Stimulated activated CD4-positive, alpha-beta T cell treated with anti-CD3 and anti-CD28 coated beads, Interleukin-4, amount 100 ng/mL, for 48 hours (primary cell): ENCODE measurements around the gene ZNF775.

Source experiments
- DNase-seq, 2 donors: peaks; one replicate each; pipeline ENCODE4 v3.0.0-alpha.2; 2020; ENCODE audit warnings: low read depth in 2 of 2

The ZNF775 gene

DNA sequence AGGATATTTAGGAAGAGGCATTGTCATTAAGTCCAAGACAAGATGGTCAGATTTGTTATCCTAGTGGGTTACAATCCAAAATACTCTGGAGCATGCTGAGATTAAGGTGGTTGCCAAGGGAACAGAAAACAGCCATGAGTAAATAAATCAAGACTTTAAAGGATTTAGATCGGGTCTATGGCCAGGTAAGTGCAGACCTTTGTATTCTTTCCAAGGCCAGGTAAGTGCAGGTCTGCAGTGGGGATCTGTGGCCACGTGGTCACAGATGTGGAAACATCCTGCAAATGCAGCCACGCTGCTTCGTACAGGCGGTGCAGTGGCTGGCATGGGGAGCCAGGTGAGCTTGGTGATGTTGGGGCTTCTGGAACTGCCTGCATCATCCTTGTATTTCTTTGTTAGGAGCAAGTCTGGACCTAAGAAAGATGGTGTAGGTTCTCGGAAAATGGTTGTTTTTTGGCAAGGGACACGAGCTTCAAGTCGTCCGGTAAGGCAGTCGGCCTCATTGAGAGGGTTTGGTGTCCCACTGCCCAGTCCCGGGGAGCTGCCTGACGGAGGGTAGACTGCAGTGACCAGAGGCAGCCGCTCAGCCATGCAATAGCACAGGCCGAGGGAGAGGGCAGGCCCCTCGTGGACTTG, 21.8 kb downstream of the ZNF775 start:
- no peak for DNase-seq

DNA sequence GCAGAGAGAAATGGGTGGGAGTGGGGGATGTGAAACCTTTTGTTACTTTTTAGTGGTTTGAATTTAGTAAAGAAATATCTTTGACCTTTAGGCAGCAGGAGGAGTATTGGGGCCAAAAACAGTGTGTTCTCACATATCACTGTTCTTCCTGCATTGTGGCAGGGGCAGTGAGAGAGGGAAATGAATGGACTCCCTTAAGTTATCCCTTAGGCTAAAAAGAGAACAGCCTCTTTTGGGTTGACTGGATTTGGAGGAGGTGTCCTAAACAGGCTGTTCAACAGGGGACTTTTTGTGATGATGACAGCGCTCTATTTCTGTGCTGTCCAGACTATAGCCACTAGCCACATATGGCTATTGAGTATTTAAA, 22.3 kb downstream of the ZNF775 start:
- no peak for DNase-seq

DNA sequence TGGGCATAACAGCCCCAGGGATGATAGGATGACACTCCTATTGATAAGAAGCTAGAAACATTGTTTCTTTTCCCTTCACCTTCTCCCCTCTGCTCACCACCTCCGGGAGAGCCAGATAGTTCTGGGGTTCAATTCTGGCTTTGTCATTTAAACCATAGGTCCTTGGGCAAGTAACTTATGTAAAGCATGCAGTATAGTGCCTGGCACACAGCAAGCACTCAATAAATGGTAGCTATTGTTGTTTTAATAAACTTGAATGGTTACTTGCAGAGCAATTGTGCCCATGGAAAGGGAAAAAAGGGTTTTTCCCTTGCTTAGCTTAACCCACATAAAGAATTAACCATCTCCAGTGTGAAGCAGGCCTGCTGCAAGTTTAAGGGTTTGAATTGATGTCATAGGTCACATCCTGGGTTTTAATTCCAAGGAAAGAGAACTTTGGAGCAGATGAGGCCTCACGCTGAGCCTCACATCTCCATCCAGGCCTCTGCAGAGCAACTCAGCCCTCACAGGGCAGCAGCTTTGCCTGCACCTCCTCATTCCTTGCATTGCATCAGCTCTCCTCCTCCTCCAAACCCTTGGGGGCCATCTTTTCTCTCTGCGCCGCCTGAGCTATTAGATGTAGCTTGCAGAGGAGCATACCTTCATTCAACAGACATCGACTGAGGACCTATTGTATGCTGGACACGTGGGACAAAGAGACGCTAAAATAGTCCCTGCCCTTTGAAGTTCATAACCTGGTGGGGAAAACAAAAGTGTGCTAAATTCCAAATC, 22.9 kb downstream of the ZNF775 start:
- no peak for DNase-seq

DNA sequence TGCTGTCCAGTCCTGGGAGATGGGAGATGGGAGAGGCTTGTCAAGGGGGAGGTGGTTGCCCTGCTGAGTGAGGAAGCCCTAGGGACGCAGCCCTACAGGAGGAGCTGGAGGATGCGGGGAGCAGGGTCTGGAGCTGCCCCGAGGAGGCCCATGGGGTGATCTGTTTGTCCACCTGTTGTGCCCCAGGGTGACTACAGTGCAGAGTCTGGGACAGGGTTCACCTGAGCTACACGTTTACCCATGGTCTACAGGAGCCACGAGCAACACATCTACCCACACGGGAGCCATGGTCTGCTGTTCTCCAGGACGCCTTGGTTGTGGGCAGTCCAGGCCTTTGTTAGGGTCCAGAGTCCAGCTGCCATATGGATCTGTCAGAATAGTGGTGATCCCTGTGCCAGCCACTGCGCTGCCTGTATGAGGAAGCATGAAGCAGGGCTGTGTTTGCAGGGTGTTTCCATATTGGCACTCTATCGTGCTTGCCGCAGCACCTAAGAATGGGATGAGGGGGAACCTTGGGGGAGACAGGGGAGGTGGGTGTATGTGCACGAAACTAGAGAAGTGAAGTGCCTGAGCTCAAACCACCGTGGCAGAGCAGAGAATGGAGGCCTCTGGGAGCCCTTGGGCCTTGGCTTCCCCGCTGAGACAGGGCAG, 23.7 kb downstream of the ZNF775 start:
- no peak for DNase-seq

DNA sequence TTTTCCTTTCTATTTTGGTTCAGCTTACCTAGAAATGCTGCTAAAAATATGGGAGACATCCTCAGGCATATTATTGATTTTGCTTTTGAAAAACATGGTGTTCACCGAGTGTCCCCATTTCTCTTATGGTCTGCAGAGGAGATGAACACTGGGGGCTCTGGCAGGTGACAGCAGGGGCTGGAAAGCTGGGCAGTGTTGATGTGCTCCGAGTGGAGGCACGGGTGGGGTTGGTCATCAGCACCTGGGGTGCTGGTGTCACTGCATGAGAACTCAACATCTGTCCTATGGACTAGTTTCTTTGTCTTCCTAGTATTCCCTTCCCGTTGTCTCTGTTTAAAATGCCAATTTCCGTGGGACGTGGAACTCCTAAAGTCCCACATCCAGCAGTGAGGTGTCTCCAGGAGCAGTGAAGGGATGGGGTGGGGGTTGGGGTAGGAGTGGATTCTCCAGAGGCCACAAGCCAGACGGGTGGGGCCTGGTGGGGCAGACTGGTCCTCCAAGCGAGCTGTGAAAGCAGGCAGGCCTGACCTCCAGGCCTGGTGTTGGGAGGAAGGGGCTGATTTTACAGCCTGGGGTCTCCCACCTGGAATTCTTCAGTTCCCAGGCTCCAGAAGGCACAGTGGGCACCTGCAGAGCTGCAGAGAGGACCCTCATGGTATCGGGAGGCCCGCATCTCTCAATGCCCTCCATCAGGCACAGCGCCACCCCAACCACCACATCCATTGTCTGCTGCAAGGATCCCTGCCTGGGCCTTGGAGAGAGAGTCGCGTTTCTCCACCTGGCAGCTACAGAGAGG, 24.4 kb downstream of the ZNF775 start:
- no peak for DNase-seq

DNA sequence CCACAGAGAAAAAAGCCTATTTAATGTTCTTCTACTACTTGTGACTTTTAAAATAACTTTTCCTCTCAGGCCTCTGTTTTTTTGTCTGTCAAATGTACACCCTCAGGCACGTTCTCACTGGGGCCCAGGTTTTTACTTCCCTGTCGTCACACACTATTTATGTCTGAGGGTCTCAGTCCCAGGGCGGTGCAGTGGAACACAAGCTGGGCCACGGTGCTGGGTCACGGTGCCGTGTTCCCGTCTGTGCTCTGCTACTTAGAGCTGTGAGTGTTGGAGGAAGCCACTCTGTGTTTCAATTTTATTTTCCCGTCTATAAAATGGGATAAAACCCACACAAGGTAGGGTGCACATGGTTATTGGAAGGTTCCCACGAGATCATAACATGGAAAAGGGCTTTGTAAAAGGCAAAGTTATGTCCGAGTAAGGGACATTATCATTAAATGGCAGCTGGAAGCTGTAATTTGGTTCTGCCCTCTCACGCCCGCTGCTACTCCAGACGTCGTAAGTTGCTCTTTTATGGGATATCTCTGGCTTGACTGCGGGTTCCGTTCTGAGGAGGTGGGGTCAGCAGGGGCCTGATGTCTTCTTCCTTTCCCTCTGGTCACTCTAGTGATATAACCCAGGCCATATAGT, 25.2 kb downstream of the ZNF775 start:
- no peak for DNase-seq

DNA sequence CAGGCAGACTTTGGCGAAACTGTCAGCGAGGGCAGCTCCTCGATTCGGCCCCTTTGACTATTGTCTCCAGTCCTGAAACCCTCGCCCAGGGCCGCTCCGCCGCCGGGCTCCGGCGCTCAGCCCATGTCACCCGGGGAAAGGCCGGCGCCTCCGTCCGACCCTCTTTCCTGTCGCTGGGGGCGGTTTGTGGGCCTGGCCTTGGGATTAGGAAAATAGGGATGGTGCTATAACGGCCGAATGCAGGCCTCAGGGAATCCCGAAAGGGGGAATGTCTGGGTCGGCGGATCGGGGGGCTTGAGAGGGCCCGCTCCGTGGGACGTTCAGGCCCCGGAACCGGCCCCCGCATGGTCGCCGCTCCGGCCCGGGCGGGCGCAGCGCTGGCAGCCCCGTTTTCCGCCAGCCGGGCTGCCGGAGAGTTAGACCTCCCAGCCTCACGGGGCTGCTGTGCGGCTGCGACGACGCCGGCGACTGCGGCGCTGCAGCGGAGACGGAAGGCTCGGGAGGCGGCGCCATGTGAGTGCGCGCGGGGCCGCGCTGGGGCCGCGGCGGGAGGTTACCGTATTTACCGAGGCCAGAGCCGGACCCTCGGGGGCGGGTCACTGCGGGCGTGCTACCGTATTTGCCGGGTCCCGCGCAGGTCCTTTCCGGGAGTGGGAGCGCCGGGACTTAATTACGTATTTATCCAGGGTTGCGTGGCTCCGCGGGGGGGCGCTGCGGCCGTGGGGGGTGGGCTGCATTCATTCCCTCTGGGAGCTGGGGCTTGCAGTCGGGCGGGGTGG, 25.9 kb downstream of the ZNF775 start:
- DNase-seq = peak; percentile 65 to 72

DNA sequence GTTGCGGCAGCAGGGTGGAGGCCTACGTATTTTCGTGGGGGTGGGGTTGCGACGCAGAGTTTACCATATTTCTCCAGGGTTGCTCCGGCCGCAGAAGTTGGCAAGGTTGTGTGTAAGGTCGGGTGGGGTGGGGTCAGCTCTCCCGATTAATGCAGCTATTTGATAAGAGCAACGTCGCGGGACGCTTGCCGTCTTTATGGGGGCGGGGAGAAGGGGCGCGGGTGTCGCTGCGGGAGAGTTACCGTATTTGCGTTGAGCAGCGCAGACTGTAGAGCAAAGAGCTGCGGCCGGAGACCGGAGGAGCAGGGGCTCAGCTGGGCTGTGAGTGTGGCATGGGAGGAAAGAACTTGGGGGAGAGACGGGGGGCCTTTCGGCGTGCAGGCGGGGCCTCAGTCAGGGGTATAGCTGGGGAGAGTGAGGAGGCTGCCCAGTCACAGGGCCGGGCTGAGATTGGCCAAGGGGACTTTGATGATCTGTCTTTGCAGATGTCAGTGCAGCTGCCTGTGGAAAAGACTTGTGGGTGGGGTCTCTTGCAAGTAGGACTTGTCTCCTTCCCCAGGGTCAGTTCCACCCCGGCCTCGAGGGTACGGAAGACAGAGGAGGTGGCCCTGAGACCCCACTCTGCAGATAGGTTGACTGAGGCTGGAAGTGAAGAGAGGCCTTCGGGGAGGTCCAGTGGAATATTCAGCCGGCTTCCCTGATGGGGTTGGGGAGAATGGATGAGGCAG, 26.6 kb downstream of the ZNF775 start:
- peak; percentile 23 to 24 for DNase-seq

DNA sequence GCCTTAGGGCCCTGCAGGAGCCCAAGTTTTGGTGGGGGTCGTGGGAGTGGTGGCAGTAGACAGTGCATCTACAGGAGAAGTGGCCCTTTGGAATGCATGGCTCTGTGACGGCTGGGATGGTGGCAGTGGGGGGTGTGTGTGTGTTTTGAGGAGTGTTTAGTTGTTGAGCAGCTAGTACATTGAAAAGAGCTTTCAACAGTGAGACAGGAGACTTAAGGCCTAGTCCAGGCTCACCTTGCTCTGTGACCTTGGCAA, 27.1 kb downstream of the ZNF775 start:
- DNase-seq = no peak

DNA sequence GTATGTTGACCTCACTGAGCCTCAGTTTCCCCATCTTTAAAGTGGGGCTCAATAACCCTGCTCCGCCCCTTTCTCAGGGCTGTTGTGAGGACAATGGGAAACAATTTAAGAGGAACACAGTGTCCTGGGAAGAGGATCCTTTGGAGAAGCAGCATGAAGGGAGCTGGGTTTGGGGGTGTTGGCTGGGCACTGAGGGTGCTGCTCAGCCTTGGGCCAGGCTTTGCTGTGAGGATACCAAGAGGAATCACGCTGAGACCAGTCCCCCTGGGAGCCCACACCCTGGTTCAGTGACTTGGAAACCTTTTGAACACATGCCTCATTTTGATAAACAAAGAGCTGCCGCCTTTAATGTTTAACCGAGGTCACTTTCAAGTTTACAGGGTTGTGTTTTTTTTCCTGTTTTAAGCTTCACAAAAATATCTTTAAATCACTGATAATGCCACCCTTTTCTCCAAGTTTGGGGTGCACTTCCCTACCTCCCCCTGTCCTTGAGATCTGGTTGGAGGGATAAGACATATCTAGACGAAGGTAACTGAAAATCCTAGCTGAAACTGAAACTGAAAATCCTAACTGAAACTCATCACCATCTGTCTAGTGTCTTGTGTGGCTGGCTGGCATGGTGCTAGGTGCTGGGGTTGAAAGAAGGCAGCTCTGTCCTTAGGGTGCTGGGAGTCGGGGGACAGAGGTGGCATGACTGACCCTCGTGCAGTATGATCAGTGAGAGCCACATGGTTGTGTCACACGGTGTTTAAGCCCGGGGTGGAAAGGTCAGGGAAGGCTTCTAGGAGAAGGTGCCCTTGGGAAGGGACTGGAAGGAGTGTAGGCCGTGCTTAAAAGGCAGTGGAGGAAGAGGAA, 27.7 kb downstream of the ZNF775 start:
- DNase-seq = peak; percentile 22 to 34

DNA sequence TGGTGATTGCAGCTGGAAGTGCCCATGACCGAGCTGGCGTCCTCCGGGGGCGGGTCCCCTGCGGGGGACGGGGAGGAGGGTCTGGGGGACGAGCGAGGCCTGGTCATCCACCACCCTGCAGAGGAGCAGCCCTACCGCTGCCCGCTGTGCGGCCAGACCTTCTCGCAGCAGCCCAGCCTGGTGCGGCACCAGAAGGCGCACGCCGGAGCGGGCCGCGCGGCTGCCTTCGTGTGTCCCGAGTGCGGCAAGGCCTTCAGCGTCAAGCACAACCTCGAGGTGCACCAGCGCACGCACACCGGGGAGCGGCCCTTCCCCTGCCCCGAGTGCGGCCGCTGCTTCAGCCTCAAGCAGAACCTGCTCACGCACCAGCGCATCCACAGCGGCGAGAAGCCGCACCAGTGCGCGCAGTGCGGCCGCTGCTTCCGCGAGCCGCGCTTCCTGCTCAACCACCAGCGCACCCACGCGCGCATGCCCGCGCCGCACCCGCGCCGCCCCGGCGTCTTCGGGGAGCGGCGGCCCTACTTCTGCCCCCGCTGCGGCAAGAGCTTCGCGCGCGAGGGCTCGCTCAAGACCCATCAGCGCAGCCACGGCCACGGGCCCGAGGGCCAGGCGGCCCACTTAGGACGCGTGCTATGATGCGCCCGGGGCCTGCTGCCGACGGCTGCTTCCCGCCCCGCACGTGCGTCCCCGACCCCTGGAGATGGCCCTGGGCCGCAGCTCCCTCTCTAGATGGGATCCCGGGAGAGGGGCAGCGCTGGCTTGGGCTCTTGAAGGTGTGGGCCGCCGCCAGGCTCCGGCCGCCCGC, 28.7 kb downstream of the ZNF775 start:
- no peak for DNase-seq

DNA sequence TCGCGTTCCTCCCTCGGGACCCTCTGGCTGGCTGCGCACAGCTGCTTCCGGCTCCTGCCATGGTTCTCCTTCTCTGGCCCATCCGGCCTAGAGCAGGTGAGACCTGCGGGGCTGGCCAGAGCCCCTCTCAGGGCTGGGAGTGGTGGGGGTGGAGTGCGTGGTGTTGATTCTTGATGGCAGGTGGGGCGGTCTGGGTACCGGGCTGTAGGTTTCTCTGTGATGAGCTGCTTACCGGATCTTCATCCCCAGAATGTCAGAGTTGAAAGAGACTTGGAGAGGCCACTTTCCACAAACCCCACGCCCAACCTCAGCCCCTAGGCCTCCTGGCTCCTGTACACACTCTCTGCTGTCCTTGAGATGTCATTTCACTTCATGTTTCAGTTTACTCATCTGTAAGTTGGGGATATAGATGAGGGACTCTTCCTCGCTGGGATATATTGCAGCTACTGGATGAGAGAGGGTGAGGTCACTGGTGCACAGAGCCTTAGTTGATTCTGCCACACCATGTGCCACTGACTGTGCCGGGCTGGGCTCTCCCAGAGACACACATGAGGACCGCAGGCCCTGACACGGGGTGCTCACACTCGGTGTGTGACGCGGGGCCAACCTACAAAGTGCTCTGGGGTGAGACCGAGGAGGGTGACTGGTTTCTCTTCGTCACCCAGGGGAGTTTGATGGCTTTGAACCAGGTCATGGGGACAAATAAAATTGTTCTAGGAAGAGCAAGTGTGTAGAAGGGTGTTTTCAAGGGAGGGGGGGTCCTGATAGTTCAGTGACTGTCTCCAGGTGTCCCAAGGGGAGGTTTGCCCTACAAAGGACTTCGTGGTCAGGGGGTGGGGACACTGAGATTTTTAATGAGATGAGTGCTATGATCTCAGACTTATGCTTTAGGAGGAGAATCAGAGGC, 29.5 kb downstream of the ZNF775 start:
- DNase-seq = no peak

DNA sequence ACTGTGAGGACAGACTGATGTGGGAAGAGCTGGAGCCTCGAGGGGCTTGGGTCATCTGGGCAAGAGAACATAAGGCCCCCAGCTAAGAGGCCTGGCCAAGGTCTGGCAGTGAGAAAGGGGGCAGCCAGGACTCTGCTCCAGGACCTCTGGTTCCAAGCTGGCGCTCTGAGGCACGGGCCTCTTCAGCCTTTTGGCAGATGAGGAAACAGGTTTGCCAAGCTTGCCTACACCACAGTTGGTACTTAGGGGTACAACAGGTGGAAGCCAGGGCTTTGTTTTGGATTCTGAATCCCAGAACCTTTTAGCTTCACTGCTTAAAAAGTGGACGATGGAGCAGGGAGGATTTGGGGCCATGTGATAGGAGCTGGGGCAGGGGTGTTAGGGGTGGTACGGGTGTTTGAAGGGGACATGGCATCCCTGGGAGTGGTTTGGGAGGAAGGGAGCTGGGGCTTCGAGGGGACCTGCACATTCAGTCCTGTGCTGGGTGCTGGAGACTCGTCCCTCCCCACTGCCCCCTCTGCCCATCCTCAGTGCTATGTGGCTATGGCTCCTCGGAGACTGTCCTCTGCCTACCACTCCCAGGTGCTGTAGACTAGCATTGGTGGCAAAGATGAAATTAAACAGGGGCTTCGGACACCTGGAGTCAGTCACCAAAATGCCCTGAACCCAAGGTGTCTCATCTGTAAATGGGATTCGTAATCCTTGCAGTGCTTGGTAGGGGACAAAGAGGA, 30.3 kb downstream of the ZNF775 start:
- DNase-seq = no peak

DNA sequence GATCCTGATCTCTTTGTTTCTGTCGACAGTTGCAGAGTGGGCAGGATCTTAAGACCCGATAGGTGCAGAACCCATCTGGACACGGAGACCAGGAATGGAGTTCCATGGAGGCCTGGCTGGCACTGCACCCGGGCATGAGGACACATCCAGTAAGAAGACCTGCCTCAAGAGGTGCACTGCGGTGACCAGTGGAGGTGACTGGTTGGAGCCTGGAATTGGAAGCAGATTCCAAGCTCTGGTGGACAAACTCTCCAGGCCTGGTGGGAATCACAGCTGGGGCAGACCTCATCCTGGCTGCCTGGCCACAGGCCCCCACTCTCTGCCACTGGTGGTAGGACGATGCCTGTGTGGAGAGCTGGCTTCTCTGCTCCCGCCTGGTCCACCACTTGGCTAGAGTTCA, 31.0 kb downstream of the ZNF775 start:
- no peak for DNase-seq

DNA sequence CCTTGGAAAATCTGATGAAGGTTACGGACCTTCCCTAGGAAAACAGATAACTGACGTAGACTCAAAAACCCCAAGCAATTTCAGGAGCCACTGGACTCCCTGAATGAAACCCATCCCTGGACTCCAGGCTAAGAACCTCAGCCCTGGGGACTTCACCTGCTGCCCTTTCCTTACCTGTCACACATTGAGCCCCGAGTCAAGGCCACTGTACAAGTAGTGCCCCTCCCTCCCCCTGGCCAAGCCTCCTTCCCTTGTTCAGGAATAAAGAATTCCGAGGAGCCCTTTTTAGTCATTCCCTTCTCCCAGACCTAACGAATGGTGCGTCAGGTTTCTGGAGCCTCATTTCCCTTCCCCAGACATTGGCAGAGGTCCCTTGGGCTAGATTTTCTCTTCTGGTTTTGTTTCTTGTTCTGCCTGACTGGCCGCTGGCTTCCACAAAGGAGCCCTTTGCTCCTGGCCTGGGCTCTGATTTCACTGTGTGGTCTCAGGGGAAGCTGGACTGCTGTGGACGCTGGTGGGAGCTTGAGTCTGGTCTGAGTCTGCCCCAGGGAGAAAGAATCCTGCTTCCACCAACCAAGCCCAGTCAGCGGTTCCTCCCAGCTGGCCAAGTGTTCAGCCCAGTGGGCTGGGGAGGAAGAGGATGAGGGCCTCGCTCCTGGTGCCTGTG, 31.7 kb downstream of the ZNF775 start:
- no peak for DNase-seq

DNA sequence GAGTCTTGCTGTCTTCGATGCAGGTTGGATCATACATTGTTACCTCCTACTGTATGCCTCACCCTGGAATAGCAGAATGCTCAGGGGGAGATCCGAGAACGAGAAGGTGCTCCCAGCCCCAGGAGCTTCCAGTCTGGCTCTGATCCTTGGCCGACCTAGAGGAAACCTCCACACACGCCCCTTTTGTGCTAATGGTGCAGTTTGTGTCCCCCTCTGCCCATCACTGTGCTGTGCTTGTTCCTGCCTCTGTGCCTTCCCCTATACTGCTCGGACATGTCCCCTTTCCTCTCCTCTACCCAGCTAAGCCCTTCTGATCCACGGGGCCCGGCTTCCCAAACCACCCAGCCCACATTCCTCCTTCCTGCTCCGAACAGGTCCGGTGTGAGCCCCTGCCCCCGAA, 32.5 kb downstream of the ZNF775 start:
- no peak for DNase-seq

DNA sequence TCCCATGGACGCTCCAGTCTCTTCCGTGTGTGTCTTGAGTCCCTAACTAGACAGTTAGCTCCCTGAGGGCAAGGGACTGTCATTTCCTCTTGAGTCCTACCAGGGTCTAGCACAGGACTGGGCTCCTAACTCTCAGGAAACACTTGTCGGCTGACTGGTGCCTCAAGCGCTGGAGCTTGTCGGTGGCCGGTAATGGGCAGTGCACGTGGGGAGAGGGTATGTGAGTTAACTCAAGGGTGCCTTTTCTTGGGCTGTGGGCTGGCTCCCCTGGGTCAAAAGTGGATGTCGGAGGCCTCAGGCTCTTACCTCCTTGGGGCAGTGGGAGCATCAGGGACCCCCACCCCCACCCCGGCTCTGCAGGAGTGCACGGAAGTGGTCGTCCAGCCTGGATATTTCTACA, 32.9 kb downstream of the ZNF775 start:
- no peak for DNase-seq
